SKM-1 treated with dmso at 0.1 percent for 144 hours (cell line): ENCODE data around the gene C1R.
"Not testable (repeated sequence)": the region's sequence is repeated elsewhere in the genome, so short reads cannot be mapped to it uniquely, and the experiment has no call there.

Experiments
- DNase-seq: peaks from one replicate; lab custom pipeline; 2025; ENCODE audit not compliant: unreplicated experiment; lab: John Stamatoyannopoulos, UW

The C1R gene

DNA sequence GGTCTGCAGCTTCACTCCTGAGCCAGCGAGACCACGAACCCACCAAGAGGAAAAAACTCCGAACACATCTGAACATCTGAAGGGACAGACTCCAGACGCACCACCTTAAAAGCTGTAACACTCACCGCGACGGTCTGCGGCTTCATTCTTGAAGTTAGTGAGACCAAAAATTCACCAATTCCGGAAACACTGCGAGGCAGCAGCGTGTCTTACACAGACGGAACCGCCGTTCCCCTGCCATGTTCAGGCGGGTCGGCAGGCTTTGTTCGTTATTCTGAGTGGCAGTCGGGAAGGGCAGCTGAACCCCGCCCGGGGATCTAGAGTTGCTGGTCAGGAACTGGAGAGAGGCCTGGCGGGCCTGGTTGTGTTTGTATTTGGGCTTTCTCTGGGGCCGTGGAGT lies 53.7 kb downstream of the C1R start:
- no peak for DNase-seq

DNA sequence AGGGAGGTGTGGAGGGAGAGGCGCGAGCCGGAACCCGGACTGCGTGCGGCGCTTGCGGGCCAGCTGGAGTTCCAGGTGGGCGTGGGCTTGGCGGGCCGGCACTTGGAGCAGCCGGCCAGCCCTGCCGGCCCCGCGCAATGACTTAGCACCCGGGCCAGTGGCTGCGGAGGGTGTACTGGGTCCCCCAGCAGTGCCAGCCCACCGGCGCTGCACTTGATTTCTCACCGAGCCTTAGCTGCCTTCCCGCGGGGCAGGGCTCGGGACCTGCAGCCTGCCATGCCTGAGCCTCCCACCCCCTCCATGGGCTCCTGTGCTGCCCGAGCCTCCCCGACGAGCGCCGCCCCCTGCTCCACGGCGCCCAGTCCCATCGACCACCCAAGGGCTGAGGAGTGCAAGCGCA lies 54.8 kb downstream of the C1R start:
- not testable (repeated sequence) for DNase-seq

DNA sequence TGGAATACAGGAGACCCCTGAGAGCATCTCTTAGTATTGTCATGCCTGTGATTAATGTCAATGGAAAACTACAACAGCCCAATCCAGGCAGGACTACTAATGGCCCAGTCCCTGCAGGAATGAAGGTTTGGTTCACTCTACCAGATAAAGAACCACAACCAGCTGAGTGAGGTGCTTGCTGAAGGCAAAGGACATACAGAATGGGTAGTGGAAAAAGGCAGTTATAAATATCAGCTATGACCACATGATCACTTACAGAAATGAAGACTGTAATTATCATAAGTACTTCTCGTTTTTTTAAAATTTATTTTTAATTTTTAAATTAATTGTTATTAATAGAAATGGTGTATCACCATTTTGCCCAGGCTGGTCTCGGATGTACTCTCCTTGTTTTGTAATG lies 56.8 kb downstream of the C1R start:
- DNase-seq = no peak

DNA sequence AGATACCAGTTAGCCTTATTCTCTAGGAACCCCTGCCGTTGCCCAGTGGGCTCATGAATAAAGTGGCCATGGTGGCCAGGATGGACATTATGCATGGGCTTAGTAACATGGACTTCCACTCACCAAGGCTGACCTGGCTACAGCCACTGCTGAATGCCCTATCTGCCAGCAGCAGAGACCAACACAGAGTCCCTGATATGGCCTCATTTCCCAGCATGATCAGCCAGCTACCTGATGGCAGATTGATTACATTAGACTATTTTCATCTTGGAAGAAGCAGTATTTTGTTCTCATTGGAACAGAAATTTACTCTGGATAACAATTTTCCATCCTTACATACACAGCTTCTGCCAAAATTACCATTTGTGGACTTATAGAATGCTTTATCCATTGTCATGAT lies 57.8 kb downstream of the C1R start:
- no peak for DNase-seq

DNA sequence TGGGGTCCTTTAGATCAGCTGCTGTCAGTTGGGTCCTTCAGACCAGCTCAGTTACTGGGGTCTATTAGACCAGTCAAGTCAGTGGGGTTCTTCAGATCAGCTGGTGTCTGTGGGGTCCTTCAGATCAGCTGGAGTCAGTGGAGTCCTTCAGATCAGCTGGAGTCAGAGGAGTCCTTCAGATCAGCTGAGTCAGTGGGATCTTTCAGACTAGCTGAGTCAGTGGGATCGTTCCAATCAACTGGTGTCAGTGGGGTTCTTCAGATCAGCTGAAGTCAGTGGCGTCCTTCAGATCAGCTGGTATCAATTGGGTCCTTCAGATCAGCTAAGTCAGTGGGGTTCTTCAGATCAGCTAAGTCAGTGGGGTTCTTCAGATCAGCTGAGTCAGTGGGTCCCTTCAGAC lies 59.3 kb downstream of the C1R start:
- no peak for DNase-seq

DNA sequence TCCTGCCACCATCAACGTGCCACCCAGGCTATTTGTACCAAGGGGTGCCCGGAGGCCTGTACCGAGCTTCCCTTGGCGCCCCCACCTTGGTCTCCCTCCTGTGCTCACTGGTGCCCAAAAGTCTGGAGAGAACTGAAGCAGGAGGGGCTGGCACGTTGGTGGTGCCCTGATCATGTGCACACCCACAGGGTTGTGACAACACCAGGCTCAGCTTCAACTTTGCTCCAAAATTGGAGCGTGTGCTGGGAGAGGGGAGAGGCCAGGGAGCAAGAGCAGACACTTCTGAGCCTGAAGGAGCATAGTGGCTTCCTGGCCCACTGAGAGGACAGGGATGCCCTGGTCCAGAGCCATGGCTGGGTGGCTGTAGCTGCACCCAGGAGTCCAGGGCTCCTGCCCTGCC lies 60.9 kb downstream of the C1R start:
- no peak for DNase-seq
